GM13976 (cell line): ENCODE results near the gene BMI1.

Experiments used
- DNase-seq: peaks from one replicate; pipeline ENCODE4 v3.0.0; 2012; ENCODE audit warnings: low spot score
- in situ Hi-C: fragments of 300-500 bp; cut with MboI; formaldehyde crosslinking; loops from one replicate; pipeline ENCODE4 v1.12.0; 2022; ENCODE audit warnings: low sequenced_read_pairs, mixed read lengths, inconsistent platforms; ENCODE audit not compliant: unreplicated experiment
- TF ChIP-seq, protein P1 (sequence below): IDR thresholded peaks from 2 replicates; pipeline ENCODE4 v1.5.1; 2012; ENCODE audit warnings: borderline replicate concordance, mild to moderate bottlenecking; ENCODE audit not compliant: insufficient read depth; ENCODE audit errors: extremely low read depth, missing control alignments, control extremely low read depth

Gene BMI1

DNA sequence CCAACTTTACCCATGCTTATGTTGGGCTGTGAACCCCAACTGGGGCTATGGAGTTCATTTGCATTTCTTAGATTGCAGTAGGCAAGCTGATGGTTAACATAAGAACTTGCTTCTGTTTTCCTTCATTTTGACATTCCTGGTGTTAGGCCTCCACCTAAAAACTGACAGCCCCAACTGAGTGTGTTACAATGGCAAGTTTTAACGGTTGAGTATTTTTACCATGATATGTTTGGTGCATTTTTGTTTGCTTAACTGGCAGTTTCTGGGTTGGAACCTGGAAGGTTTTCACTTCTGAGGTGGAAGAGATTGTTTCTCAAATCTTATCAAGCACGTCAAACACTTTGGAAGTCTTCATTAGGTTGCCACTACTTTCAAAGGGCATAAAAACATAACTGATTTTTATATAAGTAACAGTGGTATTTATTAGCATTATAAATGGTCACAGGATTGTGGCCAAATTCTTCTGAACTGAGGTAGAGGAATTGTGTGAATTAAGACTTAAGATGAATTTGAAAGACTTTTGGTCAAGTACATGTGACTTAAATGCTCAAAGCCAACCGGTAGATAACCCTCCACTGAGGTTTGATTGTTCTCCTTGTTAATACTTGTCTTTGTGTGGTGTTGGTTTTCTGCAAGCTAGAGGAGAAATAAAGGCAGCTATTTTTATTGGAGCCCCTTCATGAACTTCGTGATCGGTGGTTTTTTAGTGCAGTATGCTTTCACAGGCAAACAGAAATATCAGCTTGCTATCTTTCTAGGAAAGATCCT is 2.8 kb downstream of the BMI1 start:
- in situ Hi-C loops = no loop called here
- TF ChIP-seq, protein P1, sequence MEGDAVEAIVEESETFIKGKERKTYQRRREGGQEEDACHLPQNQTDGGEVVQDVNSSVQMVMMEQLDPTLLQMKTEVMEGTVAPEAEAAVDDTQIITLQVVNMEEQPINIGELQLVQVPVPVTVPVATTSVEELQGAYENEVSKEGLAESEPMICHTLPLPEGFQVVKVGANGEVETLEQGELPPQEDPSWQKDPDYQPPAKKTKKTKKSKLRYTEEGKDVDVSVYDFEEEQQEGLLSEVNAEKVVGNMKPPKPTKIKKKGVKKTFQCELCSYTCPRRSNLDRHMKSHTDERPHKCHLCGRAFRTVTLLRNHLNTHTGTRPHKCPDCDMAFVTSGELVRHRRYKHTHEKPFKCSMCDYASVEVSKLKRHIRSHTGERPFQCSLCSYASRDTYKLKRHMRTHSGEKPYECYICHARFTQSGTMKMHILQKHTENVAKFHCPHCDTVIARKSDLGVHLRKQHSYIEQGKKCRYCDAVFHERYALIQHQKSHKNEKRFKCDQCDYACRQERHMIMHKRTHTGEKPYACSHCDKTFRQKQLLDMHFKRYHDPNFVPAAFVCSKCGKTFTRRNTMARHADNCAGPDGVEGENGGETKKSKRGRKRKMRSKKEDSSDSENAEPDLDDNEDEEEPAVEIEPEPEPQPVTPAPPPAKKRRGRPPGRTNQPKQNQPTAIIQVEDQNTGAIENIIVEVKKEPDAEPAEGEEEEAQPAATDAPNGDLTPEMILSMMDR = no peak

DNA sequence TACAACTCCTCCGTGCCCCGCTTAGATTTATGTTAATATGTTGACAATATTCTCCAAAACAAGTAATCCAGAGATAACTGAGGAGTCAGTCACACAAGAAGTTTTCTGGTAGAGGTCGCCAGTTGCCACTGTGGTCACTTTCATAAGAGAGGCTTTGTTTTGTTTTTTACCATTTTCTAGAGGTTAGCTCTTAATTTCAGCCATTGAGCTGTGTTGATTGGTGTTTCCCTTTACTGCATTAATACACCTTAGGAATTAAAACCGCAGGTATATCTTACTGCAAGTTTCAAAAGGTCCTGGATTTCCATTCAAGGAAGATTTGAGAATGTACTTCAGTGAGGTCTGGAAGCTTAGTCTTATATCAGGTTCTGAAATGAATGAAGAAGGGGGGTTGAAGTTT is 3.5 kb downstream of the BMI1 start:
- TF ChIP-seq, protein P1 = no peak
- DNase-seq = no peak
- in situ Hi-C loops = no loop called here

More for the DNA sequence above, 2.8 kb downstream of the BMI1 start:
- DNase-seq = no peak

DNA sequence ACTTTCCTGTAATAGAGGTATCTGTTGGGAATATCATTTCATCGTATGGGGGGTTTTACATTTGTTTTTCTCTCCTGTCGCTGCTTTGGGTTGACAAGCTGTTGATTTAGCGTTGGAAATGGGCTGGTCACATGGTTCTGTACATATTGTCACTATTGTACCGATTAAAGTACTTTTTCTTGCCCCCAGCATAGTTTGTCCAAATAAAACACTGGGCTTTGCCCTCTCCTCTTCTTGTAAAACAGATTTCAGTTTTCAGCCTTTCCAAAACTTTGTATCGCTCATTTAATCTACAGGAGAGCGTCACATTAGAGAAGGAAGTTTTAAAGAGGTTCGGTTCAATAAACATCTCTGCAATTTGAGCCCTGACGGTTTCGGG is 4.0 kb downstream of the BMI1 start:
- TF ChIP-seq, protein P1 = no peak
- no peak for DNase-seq
- in situ Hi-C loops = no loop called here

DNA sequence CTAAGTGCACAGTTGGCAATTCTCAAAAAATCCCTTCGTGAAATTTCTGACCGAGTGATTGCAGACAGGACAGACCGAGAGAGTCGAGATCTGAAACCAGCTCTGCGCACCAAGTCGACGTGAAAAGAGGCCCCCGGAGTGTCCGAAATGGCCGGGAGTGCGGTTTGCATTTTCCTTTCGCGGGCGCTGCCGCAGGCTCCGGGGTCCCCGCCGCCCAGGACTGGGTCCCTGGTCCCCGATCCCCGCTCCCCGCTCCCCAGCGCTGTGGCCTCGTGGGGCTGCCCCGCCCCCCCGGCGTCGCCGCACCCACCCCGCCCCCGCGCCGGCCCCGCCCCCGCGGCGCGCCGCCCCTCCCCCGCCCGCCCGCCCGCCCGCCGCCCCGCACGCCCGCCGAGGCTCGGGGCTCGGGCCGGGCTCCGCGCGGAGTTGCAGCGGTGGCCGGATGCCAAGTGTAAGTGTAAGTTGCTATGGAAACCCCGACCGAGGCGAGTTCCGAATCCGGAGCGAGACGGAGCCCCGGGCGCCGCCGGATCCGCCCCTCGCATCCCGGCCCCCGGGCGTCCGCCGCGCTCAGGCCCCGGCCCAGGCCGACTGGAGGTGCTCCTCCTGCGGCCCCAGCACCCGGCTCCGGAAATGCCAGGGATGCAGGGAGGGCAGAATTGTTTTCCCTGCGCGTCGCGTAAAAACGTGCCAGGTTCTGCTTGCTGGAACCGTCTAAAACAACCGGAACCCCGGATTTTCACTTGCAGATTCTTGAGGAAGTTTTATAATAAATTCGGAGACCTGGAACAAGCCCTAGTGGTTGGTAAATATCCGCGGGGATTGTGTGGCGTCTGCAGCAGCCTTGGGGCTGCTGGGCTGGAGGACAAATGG is 4.6 kb downstream of the BMI1 start:
- in situ Hi-C loops = no loop called here
- DNase-seq = peak; percentile 87
- TF ChIP-seq, protein P1 = no peak

DNA sequence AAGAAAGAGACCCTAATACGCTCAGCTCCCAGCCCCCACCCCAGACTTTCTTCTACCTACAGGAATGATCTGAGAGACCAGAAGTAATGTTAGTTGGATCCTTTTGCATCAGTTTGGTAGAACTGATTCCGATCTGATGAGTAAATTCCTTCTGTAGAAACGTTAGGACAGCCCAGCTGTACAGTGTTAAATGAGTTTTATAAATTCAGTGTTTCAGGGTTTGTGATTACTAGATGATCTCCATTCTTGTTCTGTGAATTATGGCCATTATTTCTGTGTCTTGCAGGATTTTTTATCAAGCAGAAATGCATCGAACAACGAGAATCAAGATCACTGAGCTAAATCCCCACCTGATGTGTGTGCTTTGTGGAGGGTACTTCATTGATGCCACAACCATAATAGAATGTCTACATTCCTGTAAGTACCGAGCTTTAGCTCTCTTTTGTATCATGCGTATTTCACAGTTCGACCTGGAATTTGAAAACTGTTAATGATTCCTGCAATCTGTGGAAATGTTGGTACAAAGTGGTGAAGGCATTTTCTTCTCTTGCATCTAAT is 5.3 kb downstream of the BMI1 start:
- DNase-seq = no peak
- in situ Hi-C loops = no loop called here
- TF ChIP-seq, protein P1 = no peak

DNA sequence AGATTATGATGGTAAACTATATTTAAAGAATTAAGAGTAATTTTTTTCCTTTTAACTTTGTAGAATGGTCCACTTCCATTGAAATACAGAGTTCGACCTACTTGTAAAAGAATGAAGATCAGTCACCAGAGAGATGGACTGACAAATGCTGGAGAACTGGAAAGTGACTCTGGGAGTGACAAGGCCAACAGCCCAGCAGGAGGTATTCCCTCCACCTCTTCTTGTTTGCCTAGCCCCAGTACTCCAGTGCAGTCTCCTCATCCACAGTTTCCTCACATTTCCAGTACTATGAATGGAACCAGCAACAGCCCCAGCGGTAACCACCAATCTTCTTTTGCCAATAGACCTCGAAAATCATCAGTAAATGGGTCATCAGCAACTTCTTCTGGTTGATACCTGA is 8.3 kb downstream of the BMI1 start:
- in situ Hi-C loops = no loop called here
- DNase-seq = no peak
- TF ChIP-seq, protein P1 = no peak
